MCF 10A (cell line): ENCODE data around the gene TBRG4. TPM values are rescaled to one million over a fixed set of nuclear protein-coding genes. Genes with fewer than 3 reads are reported as not detected.

Source experiments
- BruUV-seq: library from RNA; stranded (reverse); fragments of 400-500 nt; replicated peaks from 2 replicates; lab custom pipeline; 2021; lab: Mats Ljungman, UMichigan
- CTCF ChIA-PET: fragments of 300-600 bp; sonication (Branson Sonifier 250); formaldehyde crosslinking; extraction: SDS; loops from one replicate; lab custom pipeline; 2021; ENCODE audit warnings: antibody characterized with exemption, inconsistent platforms; lab: Yijun Ruan, JAX
- POLR2A ChIA-PET: fragments of 300-600, 350-650 bp; sonication (Branson Sonifier 250); formaldehyde crosslinking; extraction: SDS; loops from one replicate; lab custom pipeline; 2020; ENCODE audit warnings: antibody characterized with exemption, inconsistent platforms; lab: Yijun Ruan, JAX
- DNase-seq: peaks from one replicate; pipeline ENCODE4 v3.0.0-alpha.2; 2018; ENCODE audit not compliant: unreplicated experiment
- H3K27ac Mint-ChIP-seq: one replicate; pipeline ENCODE4 v1.8.0; 2022; ENCODE audit warnings: mild to moderate bottlenecking, low read depth, mixed read lengths; ENCODE audit not compliant: unreplicated experiment
- H3K27me3 Mint-ChIP-seq: one replicate; pipeline ENCODE4 v1.8.0; 2022; ENCODE audit warnings: mixed read lengths; ENCODE audit not compliant: insufficient read depth, unreplicated experiment
- H3K36me3 Mint-ChIP-seq: one replicate; pipeline ENCODE4 v1.8.0; 2022; ENCODE audit warnings: mild to moderate bottlenecking, moderate library complexity, mixed read lengths; ENCODE audit not compliant: insufficient read depth, unreplicated experiment
- H3K4me1 Mint-ChIP-seq: one replicate; pipeline ENCODE4 v1.8.0; 2022; ENCODE audit warnings: mixed read lengths; ENCODE audit not compliant: insufficient read depth, unreplicated experiment
- H3K4me3 Mint-ChIP-seq: one replicate; pipeline ENCODE4 v1.8.0; 2022; ENCODE audit warnings: mild to moderate bottlenecking, moderate library complexity, mixed read lengths; ENCODE audit not compliant: unreplicated experiment
- H3K9me3 Mint-ChIP-seq: one replicate; pipeline ENCODE4 v1.8.0; 2022; ENCODE audit warnings: mixed read lengths; ENCODE audit not compliant: unreplicated experiment
- intact Hi-C: fragments of 100-400 bp; cut with micrococcal nuclease; formaldehyde crosslinking; loops from 2 replicates; pipeline ENCODE4 v1.14.1; 2022
- total RNA-seq: library from RNA; stranded (reverse); gene quantifications from 2 replicates; pipeline ENCODE4 v1.2.3, GENCODE V29; 2022
- TF ChIP-seq, protein P1 (sequence below): fragments of 200-600 bp; IDR thresholded peaks from one replicate; pipeline ENCODE4 v1.8.0; 2022; ENCODE audit warnings: antibody characterized with exemption, mild to moderate bottlenecking; ENCODE audit not compliant: unreplicated experiment

TBRG4 gene
- total RNA-seq, 1 experiment from 2014 or later, result 85.7 TPM

DNA sequence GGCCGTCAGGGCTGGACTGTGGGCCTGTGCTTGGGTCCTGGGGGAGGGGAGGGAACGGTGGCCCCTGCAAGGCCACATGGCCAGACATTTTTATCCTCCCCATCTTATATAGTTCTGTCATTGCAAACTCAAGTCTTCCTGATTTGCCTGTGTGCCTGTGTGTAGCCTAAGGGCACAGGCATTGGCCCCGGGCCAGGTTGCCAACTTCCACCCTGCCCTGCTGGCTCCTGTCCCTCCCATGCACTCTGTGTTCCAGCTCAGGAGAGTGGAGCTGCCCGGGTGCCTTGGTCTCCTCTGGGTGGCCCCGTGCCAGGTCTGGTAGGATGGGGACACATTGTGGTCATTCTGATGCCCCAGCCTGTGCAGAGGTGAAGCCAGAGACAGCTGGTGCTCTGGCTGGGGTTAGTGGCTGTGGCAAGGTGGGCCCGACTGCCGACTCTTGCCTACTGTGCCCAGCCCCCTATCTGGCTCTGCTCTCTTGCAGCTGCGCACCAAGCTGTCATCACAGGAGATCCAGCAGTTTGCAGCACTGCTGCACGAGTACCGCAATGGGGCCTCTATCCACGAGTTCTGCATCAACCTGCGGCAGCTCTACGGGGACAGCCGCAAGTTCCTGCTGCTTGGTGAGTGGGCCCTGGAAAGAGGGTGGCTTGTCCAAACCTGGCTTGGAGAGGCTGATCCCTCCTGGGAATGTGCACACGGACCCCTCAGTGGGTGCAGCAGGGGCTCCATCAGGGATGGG is 37.5 kb downstream of the TBRG4 start:
- ChIA-PET POLR2A (interaction anchor here (0.6 kb wide), 1 partner anchor 8 kb away, joined by 3 read pairs; no protein-coding TSS in a partner anchor), CTCF (no interaction called here)
- intact Hi-C loops, result no loop called here
- no peaks in the 10 kb centered on the region for H3K27me3 Mint-ChIP-seq
- H3K27ac Mint-ChIP-seq, result peak overlapping the region; percentile 79
- H3K4me1 Mint-ChIP-seq, result peaks cover 21% of the 10 kb centered on the region
- TF ChIP-seq, protein P1, sequence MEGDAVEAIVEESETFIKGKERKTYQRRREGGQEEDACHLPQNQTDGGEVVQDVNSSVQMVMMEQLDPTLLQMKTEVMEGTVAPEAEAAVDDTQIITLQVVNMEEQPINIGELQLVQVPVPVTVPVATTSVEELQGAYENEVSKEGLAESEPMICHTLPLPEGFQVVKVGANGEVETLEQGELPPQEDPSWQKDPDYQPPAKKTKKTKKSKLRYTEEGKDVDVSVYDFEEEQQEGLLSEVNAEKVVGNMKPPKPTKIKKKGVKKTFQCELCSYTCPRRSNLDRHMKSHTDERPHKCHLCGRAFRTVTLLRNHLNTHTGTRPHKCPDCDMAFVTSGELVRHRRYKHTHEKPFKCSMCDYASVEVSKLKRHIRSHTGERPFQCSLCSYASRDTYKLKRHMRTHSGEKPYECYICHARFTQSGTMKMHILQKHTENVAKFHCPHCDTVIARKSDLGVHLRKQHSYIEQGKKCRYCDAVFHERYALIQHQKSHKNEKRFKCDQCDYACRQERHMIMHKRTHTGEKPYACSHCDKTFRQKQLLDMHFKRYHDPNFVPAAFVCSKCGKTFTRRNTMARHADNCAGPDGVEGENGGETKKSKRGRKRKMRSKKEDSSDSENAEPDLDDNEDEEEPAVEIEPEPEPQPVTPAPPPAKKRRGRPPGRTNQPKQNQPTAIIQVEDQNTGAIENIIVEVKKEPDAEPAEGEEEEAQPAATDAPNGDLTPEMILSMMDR, result no peak
- BruUV-seq, result no TSS peak
- no peak overlapping the region for H3K4me3 Mint-ChIP-seq
- H3K36me3 Mint-ChIP-seq, result peaks cover 33% of the 10 kb centered on the region
- peak; percentile 48 for DNase-seq
- H3K9me3 Mint-ChIP-seq, result no peaks in the 10 kb centered on the region

- peak; percentile 17 for DNase-seq
- Mint-ChIP-seq H3K4me3 (no peak overlapping the region), H3K27ac (peak overlapping the region; percentile 79), H3K4me1 (peaks cover 24% of the 10 kb centered on the region), H3K27me3 (no peaks in the 10 kb centered on the region), H3K36me3 (peaks cover 33% of the 10 kb centered on the region), H3K9me3 (no peaks in the 10 kb centered on the region)
- ChIA-PET POLR2A (no interaction called here), CTCF (no interaction called here)
- no TSS peak for BruUV-seq
- TF ChIP-seq, protein P1, result no peak
- intact Hi-C loops, result no loop called here
Observed at GRCh38 chr7:45073031-45073785, 38.3 kb downstream of the TBRG4 start.

- Mint-ChIP-seq H3K27ac (peak overlapping the region; percentile 79), H3K9me3 (no peaks in the 10 kb centered on the region), H3K27me3 (no peaks in the 10 kb centered on the region), H3K4me1 (peaks cover 27% of the 10 kb centered on the region), H3K36me3 (peaks cover 36% of the 10 kb centered on the region), H3K4me3 (no peak overlapping the region)
- ChIA-PET CTCF (no interaction called here), POLR2A (interaction anchor here (0.7 kb wide), 1 partner anchor 490 kb away, joined by 3 read pairs; the partner anchor contains the start of gene TMED4)
- no peak for DNase-seq
- no TSS peak for BruUV-seq
- intact Hi-C loops, result no loop called here
- TF ChIP-seq, protein P1, result no peak
Observed at GRCh38 chr7:45072131-45073030, 39.1 kb downstream of the TBRG4 start.
